ENCODE results near the gene PDXK.

PDXK gene

GRCh38 chr21:43803558-43804300, 84.8 kb downstream of the PDXK start:
- FAIRE-seq (no peak), DNase-seq (ENCODE audit: low spot score) (no peak)

- FAIRE-seq, result no peak
These were observed 86.4 kb downstream of the PDXK start for GRCh38 chr21:43805275-43805800.

GRCh38 chr21:43806017-43806710, 87.2 kb downstream of the PDXK start:
- no peak for FAIRE-seq
- DNase-seq (ENCODE audit: low spot score), result no peak

More at GRCh38 chr21:43805275-43805800, 86.4 kb downstream of the PDXK start:
- no peak for DNase-seq (ENCODE audit: low spot score)

GRCh38 chr21:43808367-43808766, 89.4 kb downstream of the PDXK start:
- DNase-seq (ENCODE audit: low spot score), result no peak
- no peak for FAIRE-seq

- FAIRE-seq (no peak), DNase-seq (ENCODE audit: low spot score) (no peak)
These were observed 89.9 kb downstream of the PDXK start for GRCh38 chr21:43808832-43809251.

GRCh38 chr21:43809346-43809799, 90.4 kb downstream of the PDXK start:
- no peak for FAIRE-seq
- DNase-seq (ENCODE audit: low spot score), result no peak

GRCh38 chr21:43809853-43810504, 91.0 kb downstream of the PDXK start:
- no peak for DNase-seq (ENCODE audit: low spot score)
- FAIRE-seq, result no peak

- peak; percentile 80 for DNase-seq (ENCODE audit: low spot score)
- no peak for FAIRE-seq
These were observed 91.8 kb downstream of the PDXK start for GRCh38 chr21:43810505-43811261.

GRCh38 chr21:43811262-43812105, 92.6 kb downstream of the PDXK start:
- no peak for FAIRE-seq
- DNase-seq (ENCODE audit: low spot score), result no peak
